Measurements from ENCODE around the gene TSPAN18. TPM values are rescaled to one million over a fixed set of nuclear protein-coding genes. Genes with fewer than 3 reads are reported as not detected.

TSPAN18 gene
- total and polyA plus RNA-seq, 2 of the 8 experiments (the other 6 are each of a cell fraction or from before 2014, with no cell fraction given), result 5.2 to 10.2 TPM

DNA sequence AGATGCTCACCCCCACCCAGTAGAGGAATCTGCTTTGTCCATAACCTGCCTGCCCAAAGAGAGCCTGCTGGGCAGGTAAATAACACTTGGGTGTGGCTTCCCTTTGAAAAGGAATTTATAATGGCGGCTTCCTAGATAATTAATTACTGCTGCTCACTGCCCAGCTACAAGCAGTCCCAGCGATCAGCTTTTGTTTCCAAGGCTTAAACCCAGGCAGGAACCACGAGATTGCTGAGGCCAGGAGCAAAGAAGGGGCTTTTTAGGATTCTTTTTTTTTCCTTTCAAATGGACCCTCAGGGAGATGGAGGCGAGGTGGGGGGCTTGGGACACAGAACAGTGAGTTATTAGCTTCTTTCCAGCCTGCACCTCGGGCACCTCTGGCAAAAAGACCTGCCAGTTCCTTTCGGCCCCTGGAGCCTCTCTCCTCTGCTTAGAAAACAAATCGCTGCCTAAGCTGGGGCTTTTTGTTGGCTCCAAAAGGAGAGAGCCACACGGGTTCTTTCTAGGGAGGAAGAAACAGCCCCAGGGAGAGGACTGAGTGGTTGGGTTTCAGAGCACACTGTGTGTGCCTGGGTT, 107.2 kb downstream of the TSPAN18 start (continued):
- TF ChIP-seq, protein P1, sequence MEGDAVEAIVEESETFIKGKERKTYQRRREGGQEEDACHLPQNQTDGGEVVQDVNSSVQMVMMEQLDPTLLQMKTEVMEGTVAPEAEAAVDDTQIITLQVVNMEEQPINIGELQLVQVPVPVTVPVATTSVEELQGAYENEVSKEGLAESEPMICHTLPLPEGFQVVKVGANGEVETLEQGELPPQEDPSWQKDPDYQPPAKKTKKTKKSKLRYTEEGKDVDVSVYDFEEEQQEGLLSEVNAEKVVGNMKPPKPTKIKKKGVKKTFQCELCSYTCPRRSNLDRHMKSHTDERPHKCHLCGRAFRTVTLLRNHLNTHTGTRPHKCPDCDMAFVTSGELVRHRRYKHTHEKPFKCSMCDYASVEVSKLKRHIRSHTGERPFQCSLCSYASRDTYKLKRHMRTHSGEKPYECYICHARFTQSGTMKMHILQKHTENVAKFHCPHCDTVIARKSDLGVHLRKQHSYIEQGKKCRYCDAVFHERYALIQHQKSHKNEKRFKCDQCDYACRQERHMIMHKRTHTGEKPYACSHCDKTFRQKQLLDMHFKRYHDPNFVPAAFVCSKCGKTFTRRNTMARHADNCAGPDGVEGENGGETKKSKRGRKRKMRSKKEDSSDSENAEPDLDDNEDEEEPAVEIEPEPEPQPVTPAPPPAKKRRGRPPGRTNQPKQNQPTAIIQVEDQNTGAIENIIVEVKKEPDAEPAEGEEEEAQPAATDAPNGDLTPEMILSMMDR (IDR thresholded peaks at IDR 0.05; ENCODE audit: control extremely low read depth in 1 of 3, insufficient read depth in 1 of 3, low read depth in 1 of 3, low read length in 3 of 3), result no peak
- TF ChIP-seq POLR2A (IDR thresholded peaks at IDR 0.05; ENCODE audit: control extremely low read depth in 1 of 2, low read depth in 2 of 2, low read length in 2 of 2), result no peak
- TF ChIP-seq YY1 (IDR thresholded peaks at IDR 0.05; ENCODE audit: low read depth, low read length), result peak; percentile 75
